Measurements from ENCODE around the gene MALRD1. TPM values are rescaled to one million over a fixed set of nuclear protein-coding genes. Genes with fewer than 3 reads are reported as not detected.

MALRD1 gene
- total and polyA plus RNA-seq, 10 donors = 0.06 to 1.6 (median 0.43) TPM

DNA sequence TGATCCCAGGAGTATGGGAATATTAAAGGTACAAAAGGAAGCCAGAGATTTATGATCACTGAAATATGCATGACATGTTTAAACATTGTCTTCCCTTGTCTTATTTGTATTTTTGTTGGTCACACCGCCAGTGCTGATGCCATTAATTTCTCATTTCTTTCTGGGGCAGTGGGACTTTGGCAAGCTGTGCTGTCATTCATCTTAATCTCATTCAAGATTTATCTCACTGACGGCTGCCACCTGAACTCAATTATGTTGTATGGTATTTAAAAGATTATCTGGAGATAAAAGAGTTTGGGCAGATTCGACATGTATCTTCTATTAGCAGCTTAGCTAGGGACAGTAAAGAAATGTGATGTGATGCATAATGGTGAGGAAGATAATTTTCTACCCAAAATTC, 482.7 kb downstream of the MALRD1 start:
- H3K36me3 ChIP-seq = no peaks in the 10 kb centered on the region
- WGBS, 5 donors = 54 to 76% (median 60%) methylated on average over 3 of the region's 3 CpGs
- peaks cover 0 to 6% (median 0%) of the 10 kb centered on the region in 8 donors for H3K9me3 ChIP-seq
- intact Hi-C loops (cut with DNase I; ENCODE audit: low total_unique reads) = no loop called here
- TF ChIP-seq, protein P1, sequence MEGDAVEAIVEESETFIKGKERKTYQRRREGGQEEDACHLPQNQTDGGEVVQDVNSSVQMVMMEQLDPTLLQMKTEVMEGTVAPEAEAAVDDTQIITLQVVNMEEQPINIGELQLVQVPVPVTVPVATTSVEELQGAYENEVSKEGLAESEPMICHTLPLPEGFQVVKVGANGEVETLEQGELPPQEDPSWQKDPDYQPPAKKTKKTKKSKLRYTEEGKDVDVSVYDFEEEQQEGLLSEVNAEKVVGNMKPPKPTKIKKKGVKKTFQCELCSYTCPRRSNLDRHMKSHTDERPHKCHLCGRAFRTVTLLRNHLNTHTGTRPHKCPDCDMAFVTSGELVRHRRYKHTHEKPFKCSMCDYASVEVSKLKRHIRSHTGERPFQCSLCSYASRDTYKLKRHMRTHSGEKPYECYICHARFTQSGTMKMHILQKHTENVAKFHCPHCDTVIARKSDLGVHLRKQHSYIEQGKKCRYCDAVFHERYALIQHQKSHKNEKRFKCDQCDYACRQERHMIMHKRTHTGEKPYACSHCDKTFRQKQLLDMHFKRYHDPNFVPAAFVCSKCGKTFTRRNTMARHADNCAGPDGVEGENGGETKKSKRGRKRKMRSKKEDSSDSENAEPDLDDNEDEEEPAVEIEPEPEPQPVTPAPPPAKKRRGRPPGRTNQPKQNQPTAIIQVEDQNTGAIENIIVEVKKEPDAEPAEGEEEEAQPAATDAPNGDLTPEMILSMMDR (IDR thresholded peaks at IDR 0.05 in 8 of 11, conservative IDR thresholded peaks at IDR 0.05 in 3 of 11) = no peak
- TF ChIP-seq POLR2A (IDR thresholded peaks at IDR 0.05) = no peak
- no peak for TF ChIP-seq POLR2AphosphoS5 (IDR thresholded peaks at IDR 0.05)
- H3K27ac ChIP-seq = no peak overlapping the region
- H3K4me1 ChIP-seq = no peaks in the 10 kb centered on the region
- no peak for DNase-seq
- H3K27me3 ChIP-seq (replicated peaks in 1 of 7) = no peaks in the 10 kb centered on the region
- H3K4me3 ChIP-seq = no peak overlapping the region

DNA sequence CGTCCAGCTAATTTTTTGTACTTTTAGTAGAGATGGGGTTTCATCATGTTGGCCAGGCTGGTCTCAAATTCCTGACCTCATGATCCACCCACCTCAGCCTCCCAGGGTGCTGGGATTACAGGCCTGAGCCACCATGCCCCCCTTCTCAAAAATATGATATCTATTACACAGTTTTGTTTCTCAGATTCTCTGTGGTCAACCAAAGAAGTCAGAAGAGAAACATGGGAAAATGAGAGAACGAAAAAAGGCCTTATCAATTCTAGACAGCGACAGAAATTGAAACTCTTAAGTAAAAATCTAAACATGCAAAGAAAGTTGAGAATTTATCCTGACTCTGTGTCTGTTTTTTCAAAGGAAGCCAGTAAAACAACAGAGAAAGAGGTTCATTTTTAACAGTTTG, 483.8 kb downstream of the MALRD1 start:
- no peak overlapping the region for H3K27ac ChIP-seq
- H3K4me1 ChIP-seq = no peaks in the 10 kb centered on the region
- no peak overlapping the region for H3K4me3 ChIP-seq
- intact Hi-C loops (cut with DNase I; ENCODE audit: low total_unique reads) = no loop called here
- no peak for DNase-seq
- H3K9me3 ChIP-seq = peaks cover 0 to 6% (median 0%) of the 10 kb centered on the region in 8 donors
- no peaks in the 10 kb centered on the region for H3K36me3 ChIP-seq
- H3K27me3 ChIP-seq (replicated peaks in 1 of 7) = no peaks in the 10 kb centered on the region
- 77 to 93% (median 83%) methylated on average over 3 of the region's 3 CpGs for WGBS, 5 donors
- TF ChIP-seq, protein P1 (IDR thresholded peaks at IDR 0.05 in 8 of 11, conservative IDR thresholded peaks at IDR 0.05 in 3 of 11) = no peak
- TF ChIP-seq POLR2A (IDR thresholded peaks at IDR 0.05) = no peak
- no peak for TF ChIP-seq POLR2AphosphoS5 (IDR thresholded peaks at IDR 0.05)

DNA sequence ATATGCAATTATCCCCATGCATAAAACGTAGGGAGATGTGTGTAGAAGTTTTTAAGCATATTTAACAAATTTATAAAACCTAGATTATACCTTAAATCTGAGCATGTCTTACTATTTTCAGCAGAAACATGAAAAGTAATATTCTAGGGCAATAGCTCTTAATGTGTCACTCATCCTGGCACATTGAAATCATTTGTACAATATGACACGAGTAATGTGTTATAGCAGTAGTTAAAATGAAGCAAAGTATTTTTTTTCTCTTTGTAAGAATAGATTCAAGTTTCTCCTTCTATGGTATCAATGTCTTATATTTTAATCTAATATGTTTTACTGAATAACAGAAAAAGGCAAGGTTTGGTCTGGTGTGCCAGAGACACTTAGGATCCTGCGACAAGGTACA, 492.7 kb downstream of the MALRD1 start:
- H3K4me3 ChIP-seq = no peak overlapping the region
- no peak for TF ChIP-seq POLR2A (IDR thresholded peaks at IDR 0.05)
- TF ChIP-seq POLR2AphosphoS5 (IDR thresholded peaks at IDR 0.05) = no peak
- TF ChIP-seq, protein P1 (IDR thresholded peaks at IDR 0.05 in 8 of 11, conservative IDR thresholded peaks at IDR 0.05 in 3 of 11) = no peak
- H3K9me3 ChIP-seq = peaks cover 0 to 6% (median 0%) of the 10 kb centered on the region in 8 donors
- H3K27me3 ChIP-seq (replicated peaks in 1 of 7) = no peaks in the 10 kb centered on the region
- no peaks in the 10 kb centered on the region for H3K36me3 ChIP-seq
- intact Hi-C loops (cut with DNase I; ENCODE audit: low total_unique reads) = no loop called here
- no peak for DNase-seq
- 49 to 66% (median 57%) methylated on average over 3 of the region's 3 CpGs for WGBS, 5 donors
- H3K4me1 ChIP-seq = no peaks in the 10 kb centered on the region
- H3K27ac ChIP-seq = no peak overlapping the region

DNA sequence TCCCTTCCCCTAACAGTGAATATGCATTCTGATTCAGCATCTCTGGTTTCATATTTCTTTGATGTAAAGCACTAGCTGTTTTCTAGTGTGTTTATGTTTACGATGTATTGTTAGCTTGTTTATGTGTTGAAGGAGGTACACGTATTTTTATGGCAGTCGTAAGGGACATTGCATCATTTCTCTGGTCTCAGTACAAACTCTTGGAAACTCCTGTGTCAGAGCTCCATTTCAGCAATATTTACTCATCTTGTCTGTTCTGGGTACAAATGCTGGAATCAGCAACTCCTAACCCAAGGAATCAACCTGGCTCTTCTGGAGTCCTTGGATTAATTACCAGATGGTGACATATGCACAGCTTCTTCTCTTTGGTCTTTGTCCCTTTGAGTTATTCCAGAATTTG, 497.6 kb downstream of the MALRD1 start:
- Histone ChIP-seq H3K4me1 (no peaks in the 10 kb centered on the region), H3K27me3 (replicated peaks in 1 of 7) (no peaks in the 10 kb centered on the region), H3K27ac (no peak overlapping the region), H3K36me3 (no peaks in the 10 kb centered on the region), H3K4me3 (no peak overlapping the region), H3K9me3 (peaks cover 0 to 6% (median 4%) of the 10 kb centered on the region in 8 donors)
- TF ChIP-seq, protein P1 (IDR thresholded peaks at IDR 0.05 in 8 of 11, conservative IDR thresholded peaks at IDR 0.05 in 3 of 11) = no peak
- TF ChIP-seq POLR2A (IDR thresholded peaks at IDR 0.05) (no peak), POLR2AphosphoS5 (IDR thresholded peaks at IDR 0.05) (no peak)
- DNase-seq = no peak
- intact Hi-C loops (cut with DNase I; ENCODE audit: low total_unique reads) = no loop called here
- 83 to 96% (median 93%) methylated on average over 3 of the region's 3 CpGs for WGBS, 5 donors
